Mucosa of rectum (tissue), 2 donors: ENCODE data around the gene PLAGL2.
"Not testable (repeated sequence)": the region's sequence is repeated elsewhere in the genome, so short reads cannot be mapped to it uniquely, and the experiment has no call there.

Experiments used
- H3K27ac ChIP-seq, 2 donors: one replicate each; pipeline ENCODE4 v1.7.0; 2013; ENCODE audit warnings: inconsistent platforms in 2 of 2, low read depth in 2 of 2, low read length in 2 of 2
- H3K27me3 ChIP-seq, 2 donors: one replicate each; pipeline ENCODE4 v1.7.0; 2013; ENCODE audit warnings: low read length in 2 of 2; ENCODE audit not compliant: control insufficient read depth in 2 of 2, insufficient read depth in 2 of 2
- H3K36me3 ChIP-seq, 2 donors: one replicate each; pipeline ENCODE4 v1.7.0; 2013; ENCODE audit warnings: low read length in 2 of 2; ENCODE audit not compliant: control insufficient read depth in 2 of 2, insufficient read depth in 2 of 2
- H3K4me1 ChIP-seq, 2 donors: one replicate each; pipeline ENCODE4 v1.7.0; 2013; ENCODE audit warnings: low read length in 2 of 2, mild to moderate bottlenecking in 1 of 2; ENCODE audit not compliant: control insufficient read depth in 2 of 2, insufficient read depth in 2 of 2
- H3K4me3 ChIP-seq, 2 donors: one replicate each; pipeline ENCODE4 v1.7.0; 2013; ENCODE audit warnings: low read length in 2 of 2
- H3K9ac ChIP-seq, 2 donors: one replicate each; pipeline ENCODE4 v1.7.0; 2013; ENCODE audit warnings: low read length in 2 of 2, low read depth in 1 of 2, mild to moderate bottlenecking in 1 of 2
- H3K9me3 ChIP-seq, 2 donors: one replicate each; pipeline ENCODE4 v1.7.0; 2013; ENCODE audit warnings: low read length in 2 of 2; ENCODE audit not compliant: control insufficient read depth in 2 of 2
- donor health status: healthy.
- donor health status: Normal muscosa, but diverticular disease.

Gene PLAGL2, protein sequence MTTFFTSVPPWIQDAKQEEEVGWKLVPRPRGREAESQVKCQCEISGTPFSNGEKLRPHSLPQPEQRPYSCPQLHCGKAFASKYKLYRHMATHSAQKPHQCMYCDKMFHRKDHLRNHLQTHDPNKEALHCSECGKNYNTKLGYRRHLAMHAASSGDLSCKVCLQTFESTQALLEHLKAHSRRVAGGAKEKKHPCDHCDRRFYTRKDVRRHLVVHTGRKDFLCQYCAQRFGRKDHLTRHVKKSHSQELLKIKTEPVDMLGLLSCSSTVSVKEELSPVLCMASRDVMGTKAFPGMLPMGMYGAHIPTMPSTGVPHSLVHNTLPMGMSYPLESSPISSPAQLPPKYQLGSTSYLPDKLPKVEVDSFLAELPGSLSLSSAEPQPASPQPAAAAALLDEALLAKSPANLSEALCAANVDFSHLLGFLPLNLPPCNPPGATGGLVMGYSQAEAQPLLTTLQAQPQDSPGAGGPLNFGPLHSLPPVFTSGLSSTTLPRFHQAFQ

DNA sequence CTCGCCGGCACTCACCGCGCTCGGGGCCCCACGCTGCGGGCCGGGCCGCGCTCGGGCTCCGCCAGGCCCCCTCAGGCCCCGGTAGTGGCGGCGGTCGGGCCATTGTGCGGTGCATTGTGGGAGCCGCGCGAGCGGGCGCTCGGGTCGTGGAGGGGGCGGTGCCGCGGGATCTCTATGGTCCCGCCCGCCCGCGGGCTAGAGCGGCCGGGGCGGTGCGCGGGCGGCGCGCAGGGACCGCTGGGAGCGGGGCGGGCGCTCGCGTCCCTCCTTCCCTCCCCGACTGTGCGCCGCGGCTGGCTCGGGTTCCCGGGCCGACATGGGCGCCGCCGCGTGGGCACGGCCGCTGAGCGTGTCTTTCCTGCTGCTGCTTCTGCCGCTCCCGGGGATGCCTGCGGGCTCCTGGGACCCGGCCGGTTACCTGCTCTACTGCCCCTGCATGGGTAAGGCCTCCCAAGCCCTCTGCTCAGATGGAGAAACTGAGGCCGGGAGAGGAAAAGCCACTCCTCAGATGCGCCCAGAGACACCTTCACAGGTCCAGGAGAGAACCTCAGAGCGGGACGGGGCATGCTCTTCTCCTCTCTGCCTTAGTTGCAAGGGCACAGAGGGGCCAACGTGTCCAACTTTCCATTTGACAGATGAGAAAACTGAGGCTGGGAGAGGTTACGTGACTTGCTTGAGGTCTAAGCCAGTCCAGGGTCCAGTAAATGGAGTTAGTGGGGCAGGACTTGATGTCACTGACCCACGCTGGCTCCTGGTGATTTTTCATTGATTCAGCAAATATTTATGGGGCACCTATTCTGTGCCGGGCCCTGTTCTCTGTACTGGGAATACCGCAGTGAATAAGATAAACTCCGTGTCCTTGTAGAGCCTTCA, at the start of gene PLAGL2, which contains the start of gene POFUT1:
PLAGL2 (minus strand) TSS at position 118 of the 873 bp plus-strand sequence. CDS start 5,565 bp downstream, outside the sequence.
POFUT1 (plus strand) TSS at position 255 of the 873 bp plus-strand sequence; CDS start at position 317, 62 bp downstream.
- H3K9me3 ChIP-seq, result no peaks in the 10 kb centered on the region
- H3K4me3 ChIP-seq, result peak within 1 kb of the TSS; percentile 92 to 99
- peaks cover 10 to 35% of the 10 kb centered on the region in 2 donors for H3K36me3 ChIP-seq
- H3K27ac ChIP-seq, result peak within 1 kb of the TSS; percentile 81 to 83
- H3K9ac ChIP-seq, result peak within 1 kb of the TSS; percentile 99
- peaks cover 56% of the 10 kb centered on the region in 2 donors for H3K4me1 ChIP-seq
- no peaks in the 10 kb centered on the region for H3K27me3 ChIP-seq

DNA sequence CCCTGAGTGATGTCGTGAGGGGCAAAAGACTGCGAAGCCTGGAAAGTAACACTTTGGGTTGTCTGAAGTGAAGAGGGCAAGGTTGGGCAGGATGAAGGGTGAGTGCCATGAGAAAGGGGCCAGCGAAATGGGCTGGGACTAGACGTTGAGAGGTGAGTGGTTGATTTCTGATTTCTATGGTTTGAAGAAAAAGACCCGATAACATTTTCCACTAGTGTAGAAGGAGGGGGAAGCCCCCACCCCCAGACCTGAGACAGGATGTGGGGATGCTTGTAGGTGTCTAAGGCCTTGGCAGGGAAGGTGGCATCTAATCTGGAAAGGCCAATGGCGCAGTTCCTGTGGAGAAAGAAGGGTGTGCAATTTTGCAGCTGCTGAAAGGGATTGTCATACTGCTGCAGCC, 44.6 kb upstream of the PLAGL2 start:
- Histone ChIP-seq H3K36me3 (no peaks in the 10 kb centered on the region), H3K9ac (no peak overlapping the region), H3K4me1 (peaks cover 0 to 7% of the 10 kb centered on the region in 2 donors), H3K9me3 (no peaks in the 10 kb centered on the region), H3K27me3 (no peaks in the 10 kb centered on the region), H3K27ac (no peak overlapping the region), H3K4me3 (no peak overlapping the region)

DNA sequence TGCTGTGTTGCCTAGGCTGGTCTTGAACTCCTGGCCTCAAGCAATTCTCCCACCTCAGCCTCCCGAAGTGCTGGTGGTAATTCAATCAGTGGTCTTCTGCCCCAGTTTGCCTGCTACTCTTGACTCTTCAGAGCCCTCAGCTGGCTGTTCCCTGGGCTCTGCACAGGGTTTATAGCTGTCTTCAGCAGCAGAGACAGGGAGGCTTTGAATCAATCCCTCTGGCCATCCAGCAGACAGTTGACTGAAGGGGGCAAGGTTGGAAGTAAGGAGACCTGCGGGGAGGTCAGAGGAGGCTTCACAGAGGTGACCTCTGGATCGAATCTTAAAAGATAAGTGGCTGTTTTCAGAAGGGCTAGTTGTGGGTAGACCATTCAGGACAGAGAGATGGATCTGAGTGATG, 43.9 kb upstream of the PLAGL2 start:
- peaks cover 0 to 7% of the 10 kb centered on the region in 2 donors for H3K4me1 ChIP-seq
- no peaks in the 10 kb centered on the region for H3K36me3 ChIP-seq
- no peak overlapping the region for H3K4me3 ChIP-seq
- no peaks in the 10 kb centered on the region for H3K27me3 ChIP-seq
- no peak overlapping the region for H3K27ac ChIP-seq
- H3K9me3 ChIP-seq, result no peaks in the 10 kb centered on the region
- no peak overlapping the region for H3K9ac ChIP-seq

DNA sequence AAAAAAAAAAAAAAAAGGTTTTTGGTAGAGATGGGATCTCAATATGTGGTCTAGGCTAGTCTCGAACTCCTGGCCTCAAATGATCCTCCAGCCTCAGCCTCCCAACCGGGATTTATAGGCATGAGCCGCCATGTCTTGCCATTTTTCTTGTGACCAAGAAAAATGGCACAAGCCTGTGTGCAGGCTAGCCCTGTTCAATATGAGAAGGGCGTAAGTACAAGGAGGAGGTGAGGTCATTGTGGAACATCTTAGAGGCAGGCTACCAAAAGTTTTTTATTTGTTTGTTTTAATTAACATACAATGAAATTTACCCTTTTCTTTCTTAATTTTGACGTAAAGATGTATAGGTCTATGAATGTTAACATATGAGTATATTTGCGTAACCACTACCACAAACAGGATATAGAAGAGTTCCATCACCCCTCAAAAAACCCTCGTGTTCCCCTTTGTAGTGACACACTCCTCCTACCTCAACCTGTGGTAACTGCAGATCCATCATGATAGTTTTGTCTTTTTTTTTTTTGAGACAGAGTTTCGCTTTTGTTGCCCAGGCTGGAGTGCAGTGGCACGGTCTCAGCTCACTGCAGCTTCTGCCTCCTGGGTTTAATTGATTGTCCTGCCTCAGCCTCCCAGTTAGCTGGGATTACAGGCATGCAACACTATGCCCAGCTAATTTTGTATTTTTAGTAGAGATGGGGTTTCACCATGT, 41.6 kb upstream of the PLAGL2 start:
- H3K4me1 ChIP-seq, result peaks cover 0 to 4% of the 10 kb centered on the region in 2 donors
- no peak overlapping the region for H3K9ac ChIP-seq
- H3K27me3 ChIP-seq, result no peaks in the 10 kb centered on the region

DNA sequence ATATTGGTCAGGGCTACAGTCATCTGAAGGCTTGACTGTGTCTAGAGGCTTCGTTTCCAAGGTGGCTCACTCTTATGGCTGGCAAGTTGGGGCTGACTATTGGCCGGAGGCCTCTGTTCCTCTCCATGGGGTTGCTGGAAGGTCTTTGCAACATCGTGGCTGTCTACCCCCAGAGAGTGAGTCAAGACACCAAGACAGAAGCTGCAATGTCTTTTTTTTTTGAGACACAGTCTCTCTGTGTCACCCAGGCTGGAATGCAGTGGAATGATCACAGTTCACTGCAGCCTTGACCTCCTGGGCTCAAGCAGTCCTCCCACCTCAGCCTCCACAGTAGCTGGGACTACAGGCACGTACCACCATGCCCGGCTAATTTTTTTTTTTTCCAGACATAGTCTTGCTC, 40.5 kb upstream of the PLAGL2 start:
- H3K4me3 ChIP-seq, result no peak overlapping the region
- H3K4me1 ChIP-seq, result peaks cover 0 to 5% of the 10 kb centered on the region in 2 donors
- no peak overlapping the region for H3K27ac ChIP-seq
- no peak overlapping the region for H3K9ac ChIP-seq
- no peaks in the 10 kb centered on the region for H3K9me3 ChIP-seq
- H3K36me3 ChIP-seq, result no peaks in the 10 kb centered on the region
- H3K27me3 ChIP-seq, result no peaks in the 10 kb centered on the region

More for the DNA sequence above, 41.6 kb upstream of the PLAGL2 start:
- H3K36me3 ChIP-seq, result no peaks in the 10 kb centered on the region
- no peaks in the 10 kb centered on the region for H3K9me3 ChIP-seq
- H3K27ac ChIP-seq, result no peak overlapping the region
- H3K4me3 ChIP-seq, result no peak overlapping the region

DNA sequence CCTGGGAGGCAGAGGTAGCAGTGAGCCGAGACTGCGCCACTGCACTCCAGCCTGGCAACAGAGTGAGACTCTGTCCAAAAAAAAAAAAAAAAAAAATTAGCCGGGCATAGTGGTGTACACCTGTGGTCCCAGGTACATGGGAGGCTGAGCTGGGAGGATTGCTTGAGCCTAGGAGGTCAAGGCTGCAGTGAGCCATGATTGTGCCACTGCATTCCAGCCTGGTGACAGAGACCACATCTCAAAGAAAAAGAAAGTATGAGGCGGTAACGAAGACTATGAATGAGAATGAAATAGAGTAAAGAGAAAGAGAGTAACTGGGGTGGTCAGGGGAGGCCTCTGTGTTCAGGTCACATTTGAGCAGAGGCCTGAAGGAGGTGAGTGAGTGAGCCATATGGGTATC, 38.7 kb upstream of the PLAGL2 start:
- not testable (repeated sequence) for H3K27me3 ChIP-seq, H3K9me3 ChIP-seq, H3K9ac ChIP-seq, H3K27ac ChIP-seq, H3K4me3 ChIP-seq, H3K4me1 ChIP-seq, H3K36me3 ChIP-seq

DNA sequence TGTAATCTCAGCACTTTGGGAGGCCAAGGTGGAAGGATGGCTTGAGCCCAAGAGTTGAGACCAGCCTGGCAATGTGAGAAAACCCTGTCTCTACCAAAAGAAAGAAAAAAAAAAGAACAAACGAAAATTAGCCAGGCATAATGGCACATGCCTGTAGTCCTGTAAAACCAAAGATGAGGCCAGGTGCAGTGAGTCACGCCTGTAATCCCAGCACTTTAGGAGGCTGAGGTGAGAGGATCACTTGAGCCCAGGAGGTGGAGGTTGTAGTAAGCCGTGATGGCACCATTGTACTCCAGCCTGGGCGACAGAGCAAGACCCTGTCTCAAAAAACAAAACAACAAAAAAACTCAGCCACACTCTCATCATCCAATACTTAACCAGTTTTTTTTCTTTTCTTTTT, 37.4 kb upstream of the PLAGL2 start:
- no peaks in the 10 kb centered on the region for H3K36me3 ChIP-seq
- H3K27ac ChIP-seq, result no peak overlapping the region
- H3K4me3 ChIP-seq, result no peak overlapping the region
- H3K4me1 ChIP-seq, result peaks cover 0 to 5% of the 10 kb centered on the region in 2 donors
- no peaks in the 10 kb centered on the region for H3K27me3 ChIP-seq
- no peak overlapping the region for H3K9ac ChIP-seq
- no peaks in the 10 kb centered on the region for H3K9me3 ChIP-seq

DNA sequence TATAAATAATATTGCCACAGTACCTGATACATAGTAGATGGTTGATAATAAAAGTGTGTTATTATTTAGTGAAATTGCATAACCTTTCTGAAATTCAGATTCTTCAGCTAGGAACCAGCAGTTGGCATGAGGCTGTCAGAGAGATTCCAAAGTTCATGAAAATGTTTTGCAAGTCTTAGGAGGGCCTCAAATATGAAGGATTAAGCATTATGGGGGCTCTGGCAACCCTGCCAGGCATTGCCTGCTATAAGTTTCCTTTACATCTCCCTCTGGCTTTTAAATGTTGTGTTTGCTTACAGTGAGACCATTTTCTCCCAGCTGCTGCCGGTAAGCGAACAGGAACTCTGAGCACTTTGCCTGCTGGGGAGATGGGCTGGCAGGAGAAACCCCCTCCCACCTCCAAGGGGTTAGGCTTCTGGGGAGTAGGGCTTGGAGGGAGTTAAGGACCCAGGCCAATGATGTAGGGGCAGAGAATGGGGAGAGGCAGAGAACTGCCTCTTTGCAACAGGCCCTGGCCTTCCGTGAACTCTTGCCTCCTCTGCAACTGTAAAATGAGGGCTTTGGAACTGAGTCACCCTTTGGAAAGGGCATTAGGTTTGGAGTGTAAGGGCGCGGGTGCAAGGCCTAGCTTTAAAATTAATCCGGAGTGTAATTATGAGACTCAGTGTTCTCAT, 36.7 kb upstream of the PLAGL2 start:
- H3K27ac ChIP-seq, result no peak overlapping the region
- H3K4me3 ChIP-seq, result no peak overlapping the region
- H3K27me3 ChIP-seq, result no peaks in the 10 kb centered on the region
- H3K9me3 ChIP-seq, result no peaks in the 10 kb centered on the region
- no peaks in the 10 kb centered on the region for H3K36me3 ChIP-seq
- H3K9ac ChIP-seq, result no peak overlapping the region
- H3K4me1 ChIP-seq, result peaks cover 0 to 5% of the 10 kb centered on the region in 2 donors

DNA sequence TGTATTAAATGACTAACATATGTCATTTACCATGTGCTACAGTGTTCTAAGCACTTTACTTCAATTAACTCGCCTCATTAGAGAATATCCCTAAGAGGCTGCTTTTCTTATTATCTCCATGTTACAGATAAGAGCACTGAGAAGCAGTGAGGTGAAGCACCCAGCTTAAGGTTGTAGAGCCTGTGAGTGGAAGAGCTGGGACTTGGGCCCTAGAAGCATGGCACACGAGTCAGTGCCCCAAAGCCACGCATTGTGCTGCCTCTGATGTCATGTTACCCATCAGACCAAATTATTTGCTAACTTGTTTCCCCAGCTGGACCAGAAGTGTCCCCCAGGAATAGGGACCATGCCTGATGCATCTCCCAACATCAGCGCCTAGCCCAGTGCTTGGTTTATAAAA, 34.3 kb upstream of the PLAGL2 start:
- H3K9me3 ChIP-seq, result no peaks in the 10 kb centered on the region
- H3K4me1 ChIP-seq, result peaks cover 4 to 15% of the 10 kb centered on the region in 2 donors
- H3K4me3 ChIP-seq, result no peak overlapping the region
- H3K27me3 ChIP-seq, result no peaks in the 10 kb centered on the region
- no peak overlapping the region for H3K9ac ChIP-seq
- H3K27ac ChIP-seq, result no peak overlapping the region
- H3K36me3 ChIP-seq, result no peaks in the 10 kb centered on the region
